SH-SY5Y (cell line): Measurements from ENCODE around the gene INSM1.

Experiments
- GATA2 ChIP-seq: IDR thresholded peaks from 2 replicates; pipeline ENCODE4 v1.6.1; 2011; ENCODE audit warnings: mild to moderate bottlenecking, low read depth, low read length
- GATA3 ChIP-seq: IDR thresholded peaks from 2 replicates; pipeline ENCODE4 v1.6.1; 2011; ENCODE audit warnings: low read depth, mild to moderate bottlenecking, low read length, moderate library complexity

Gene INSM1, protein sequence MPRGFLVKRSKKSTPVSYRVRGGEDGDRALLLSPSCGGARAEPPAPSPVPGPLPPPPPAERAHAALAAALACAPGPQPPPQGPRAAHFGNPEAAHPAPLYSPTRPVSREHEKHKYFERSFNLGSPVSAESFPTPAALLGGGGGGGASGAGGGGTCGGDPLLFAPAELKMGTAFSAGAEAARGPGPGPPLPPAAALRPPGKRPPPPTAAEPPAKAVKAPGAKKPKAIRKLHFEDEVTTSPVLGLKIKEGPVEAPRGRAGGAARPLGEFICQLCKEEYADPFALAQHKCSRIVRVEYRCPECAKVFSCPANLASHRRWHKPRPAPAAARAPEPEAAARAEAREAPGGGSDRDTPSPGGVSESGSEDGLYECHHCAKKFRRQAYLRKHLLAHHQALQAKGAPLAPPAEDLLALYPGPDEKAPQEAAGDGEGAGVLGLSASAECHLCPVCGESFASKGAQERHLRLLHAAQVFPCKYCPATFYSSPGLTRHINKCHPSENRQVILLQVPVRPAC

DNA sequence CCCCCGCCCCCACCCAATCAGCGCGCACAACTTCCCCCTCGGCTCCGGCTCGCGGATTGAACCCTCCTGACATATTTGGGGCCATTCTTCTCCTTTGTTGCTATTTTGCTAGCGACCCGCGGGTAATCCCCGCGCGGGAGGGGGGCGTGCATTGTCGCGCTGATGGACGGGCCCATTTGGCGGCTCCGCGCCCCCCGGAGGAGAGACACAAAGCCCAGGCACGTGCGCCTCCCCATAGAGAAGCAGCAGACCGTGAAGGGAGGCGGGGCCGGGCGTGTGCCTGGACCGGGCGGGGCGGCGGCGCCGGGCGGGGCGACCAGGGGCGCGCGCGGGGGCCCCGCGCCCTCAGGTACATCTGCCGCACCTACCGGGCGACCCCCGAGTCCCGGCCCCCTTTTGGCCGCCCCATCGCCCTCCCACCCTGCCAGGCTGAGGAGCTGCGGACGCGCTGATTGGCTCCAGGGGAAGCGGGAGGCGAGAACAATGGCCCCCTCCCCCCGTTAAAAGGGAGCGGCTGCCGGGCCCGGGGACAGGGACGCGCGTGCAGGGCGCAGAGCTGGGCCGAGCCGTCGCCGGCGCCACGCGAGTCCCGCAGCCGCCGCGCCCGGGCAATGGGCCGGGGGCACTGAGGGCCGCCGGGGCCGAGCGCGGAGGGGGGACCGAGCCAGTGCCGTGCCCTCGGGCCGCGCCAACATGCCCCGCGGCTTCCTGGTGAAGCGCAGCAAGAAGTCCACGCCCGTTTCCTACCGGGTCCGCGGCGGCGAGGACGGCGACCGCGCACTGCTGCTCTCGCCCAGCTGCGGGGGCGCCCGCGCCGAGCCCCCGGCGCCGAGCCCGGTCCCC lies at the start of gene INSM1:
Gene INSM1 (plus strand): TSS at position 530 of the 843 bp plus-strand sequence. CDS start 164 bp downstream, at position 694.
- TF ChIP-seq GATA3 (no peak), GATA2 (no peak)

DNA sequence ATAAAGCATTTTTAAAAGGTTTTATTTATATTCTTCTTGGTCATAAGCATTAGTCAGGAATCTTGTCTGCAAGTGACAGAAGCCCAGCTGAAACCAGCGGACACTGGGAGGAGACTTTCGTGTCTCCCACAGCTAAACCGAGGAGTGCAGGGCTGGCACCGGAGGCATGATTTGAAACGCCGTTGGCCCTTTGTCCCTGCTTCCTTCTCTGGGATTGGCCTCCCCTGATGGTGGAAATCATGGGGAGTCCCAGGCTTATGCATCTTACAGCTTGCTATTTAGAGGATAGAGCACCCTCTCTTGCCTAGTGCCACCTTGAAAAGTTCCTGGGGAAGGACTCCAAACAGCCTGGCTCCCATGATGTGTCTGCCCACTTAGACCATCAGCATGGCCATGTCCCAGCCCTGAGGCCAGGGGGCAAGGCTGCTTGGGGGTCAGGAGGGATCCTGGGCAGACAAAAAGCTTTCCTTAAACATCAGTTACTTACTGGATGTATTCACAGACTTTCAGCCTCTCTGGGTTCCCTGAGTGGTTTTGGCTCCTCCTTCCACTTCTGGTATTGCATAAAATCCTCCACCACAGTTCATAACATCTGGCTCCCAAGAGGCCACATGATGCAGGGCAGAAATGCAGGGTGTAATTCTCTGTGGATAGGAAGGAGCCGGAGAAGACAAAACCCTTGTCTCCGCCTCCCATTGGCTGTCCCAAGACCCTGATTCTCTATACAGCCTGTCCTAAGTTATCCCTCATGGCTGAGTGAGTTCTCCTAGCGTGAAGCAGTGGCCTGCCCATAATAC lies 49.3 kb upstream of the INSM1 start:
- TF ChIP-seq GATA3 = no peak
- TF ChIP-seq GATA2 = no peak

DNA sequence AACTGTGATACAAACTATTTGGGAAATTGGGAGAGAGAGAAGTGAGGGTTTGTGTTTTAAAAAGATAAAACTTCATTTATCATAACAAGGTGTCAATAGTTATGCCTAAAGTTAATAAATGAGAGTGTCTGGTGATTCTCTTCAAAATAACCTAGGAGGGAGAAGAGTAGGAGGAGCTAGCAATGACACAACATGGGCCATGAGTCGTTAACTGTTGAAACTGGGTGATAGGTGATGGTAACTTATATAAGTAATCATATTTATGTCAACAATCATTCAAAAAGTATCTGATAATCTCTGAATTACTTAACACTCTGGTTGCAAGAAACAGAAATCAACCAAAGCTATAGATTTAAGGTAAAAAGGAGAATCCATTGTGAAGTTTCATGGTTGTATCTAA lies 46.8 kb upstream of the INSM1 start:
- TF ChIP-seq GATA2 (no peak), GATA3 (no peak)

DNA sequence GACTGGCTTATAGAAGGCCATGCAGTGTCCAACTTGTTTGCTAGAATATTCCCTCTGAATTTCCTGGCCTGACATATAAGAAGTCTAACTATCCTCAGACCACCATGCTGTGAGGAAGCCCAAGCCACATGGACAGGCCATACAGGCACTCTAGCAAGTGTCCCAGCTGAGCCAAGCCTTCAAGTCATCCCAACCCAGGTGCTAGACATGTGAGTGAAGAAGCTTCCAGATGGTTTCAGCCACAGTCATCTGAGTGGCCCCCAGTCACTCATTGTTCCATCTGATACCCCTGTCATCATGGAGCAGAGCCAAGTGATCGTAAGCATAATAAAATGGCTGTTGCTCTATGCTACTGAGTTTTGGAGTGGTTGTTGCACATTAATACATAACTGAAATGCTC lies 46.0 kb upstream of the INSM1 start:
- TF ChIP-seq GATA2 = no peak
- TF ChIP-seq GATA3 = no peak

DNA sequence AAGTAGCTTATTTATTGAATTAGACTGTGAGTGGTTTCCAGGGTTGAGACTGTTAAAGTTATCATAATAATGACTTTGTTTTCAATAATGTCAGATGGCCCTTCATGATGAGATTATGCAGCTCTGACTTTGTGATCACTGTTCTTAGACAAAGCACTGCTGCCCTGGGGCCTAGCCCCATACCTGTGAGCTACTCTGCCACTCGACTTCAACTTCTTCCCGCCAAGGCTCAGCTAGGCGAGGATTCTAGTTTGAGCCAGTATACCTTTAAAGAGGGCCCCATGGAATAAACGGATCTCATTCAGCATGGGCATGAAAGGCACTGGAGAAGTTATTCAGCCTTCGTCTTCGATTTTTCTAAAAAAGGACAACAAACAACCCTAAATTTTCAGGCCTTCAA lies 45.0 kb upstream of the INSM1 start:
- TF ChIP-seq GATA3 = no peak
- no peak for TF ChIP-seq GATA2

DNA sequence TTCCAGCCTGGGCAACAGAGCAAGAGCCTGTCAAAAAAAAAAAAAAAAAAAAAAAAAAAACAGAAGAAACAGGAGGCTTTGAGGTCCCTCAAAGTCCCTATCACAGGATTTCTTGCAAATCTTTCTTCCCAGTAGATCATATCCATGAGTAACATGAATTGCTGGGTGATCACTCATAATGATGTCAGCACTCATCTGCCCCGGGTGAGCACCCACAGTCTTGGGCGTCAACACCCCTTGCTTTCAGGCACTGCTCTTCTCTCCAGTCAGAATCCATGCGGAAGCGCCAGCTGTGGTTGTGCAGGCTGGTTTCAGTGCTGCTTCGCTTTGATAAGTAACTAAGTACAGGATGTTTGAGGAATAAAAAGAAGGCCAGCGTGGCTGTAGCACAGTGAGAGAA lies 40.2 kb upstream of the INSM1 start:
- TF ChIP-seq GATA3 (no peak), GATA2 (no peak)

DNA sequence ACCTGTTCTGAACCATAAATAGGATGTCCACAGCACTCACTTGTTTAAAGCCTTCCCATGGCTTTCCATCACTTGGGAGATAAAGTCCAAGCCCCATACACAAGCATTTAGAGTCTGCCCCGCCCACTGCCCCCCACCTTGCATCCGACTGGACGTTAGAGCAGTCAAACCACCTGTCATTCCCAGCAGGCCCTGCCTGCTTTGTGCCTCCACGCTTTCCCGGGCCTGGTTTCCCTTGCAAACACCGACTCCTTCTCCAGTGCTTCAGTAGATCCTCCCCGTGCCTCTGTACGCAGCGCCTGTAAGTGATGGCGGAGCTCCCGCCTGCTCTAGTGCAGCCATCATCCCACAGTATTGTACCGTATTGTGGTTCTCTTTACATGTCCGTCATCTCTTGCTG lies 38.3 kb upstream of the INSM1 start:
- TF ChIP-seq GATA3 = no peak
- no peak for TF ChIP-seq GATA2

DNA sequence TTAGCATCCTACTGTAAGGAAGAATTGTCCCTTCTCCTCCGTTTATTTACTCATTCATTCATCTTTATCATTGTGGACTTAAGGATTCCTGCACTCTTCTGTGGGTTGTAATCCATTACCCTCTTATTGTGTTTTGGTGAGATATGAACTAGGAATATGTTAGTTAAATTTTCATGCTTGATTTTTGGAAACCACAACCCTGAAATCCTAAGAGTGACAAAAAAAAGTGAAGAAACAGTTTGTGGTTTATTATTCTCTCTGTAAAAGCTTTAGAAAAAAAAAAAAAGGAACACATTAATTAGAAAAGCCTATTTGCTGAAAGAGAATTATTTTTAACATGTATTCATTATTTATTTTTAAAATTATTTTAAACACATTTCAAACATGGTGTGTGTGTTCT lies 36.7 kb upstream of the INSM1 start:
- TF ChIP-seq GATA3 (no peak), GATA2 (no peak)

DNA sequence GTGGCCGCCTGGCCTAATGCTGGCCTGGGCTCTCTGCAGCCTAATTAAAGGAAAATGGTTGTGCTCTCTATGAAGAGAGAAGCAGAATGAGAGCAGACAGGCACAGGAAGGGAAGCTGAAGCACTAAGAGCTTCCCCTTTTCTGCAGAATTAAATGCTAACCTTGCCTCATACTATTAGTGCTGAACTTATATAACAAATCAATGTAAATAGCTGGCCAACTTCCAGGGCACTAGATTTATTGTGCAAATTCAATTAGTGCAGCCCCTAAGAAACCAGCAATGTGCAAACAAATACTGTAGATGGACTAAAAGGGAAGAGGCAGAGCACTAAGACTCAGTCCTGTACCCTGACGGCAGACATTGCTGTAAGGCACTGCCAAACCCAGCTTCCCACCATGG lies 36.1 kb upstream of the INSM1 start:
- TF ChIP-seq GATA3 (no peak), GATA2 (no peak)

DNA sequence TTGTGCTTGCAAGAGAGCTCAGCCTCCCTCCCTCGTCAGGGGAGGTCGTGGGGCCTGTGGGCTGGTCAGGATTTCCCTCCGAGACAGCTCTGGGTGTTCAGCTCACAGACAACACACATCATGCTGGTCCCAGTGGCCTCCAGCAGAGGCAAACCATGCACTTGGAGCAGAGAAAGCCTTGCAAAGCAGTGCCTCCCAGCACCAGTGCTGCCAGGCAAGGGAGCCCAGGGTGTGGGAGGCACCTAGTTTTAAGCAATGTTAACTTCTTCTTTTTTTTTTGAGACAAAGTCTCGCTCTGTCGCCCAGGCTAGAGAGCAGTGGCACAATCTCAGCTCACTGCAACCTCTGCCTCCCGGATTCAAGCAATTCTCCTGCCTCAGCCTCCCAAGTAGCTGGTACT lies 34.0 kb upstream of the INSM1 start:
- no peak for TF ChIP-seq GATA2
- TF ChIP-seq GATA3 = no peak

DNA sequence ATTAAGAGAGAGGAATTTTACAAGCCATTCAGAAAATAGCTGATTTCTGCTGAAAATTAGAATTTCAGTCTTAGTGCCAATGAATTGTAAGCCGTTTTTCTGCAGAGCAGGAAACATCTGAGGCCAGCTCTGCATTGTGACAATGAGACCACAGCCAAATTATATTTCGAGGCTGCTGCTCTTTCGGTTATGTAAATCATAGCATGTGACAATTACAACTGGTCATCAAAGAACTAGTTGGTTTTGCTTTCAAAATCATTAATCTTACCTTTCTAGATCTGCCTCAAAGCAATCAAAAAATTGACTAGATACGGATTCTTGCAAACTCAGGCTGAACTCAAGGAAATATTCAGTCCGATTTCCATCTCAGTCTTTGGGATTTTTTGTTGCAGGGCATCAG lies 33.4 kb upstream of the INSM1 start:
- no peak for TF ChIP-seq GATA2
- TF ChIP-seq GATA3 = no peak

DNA sequence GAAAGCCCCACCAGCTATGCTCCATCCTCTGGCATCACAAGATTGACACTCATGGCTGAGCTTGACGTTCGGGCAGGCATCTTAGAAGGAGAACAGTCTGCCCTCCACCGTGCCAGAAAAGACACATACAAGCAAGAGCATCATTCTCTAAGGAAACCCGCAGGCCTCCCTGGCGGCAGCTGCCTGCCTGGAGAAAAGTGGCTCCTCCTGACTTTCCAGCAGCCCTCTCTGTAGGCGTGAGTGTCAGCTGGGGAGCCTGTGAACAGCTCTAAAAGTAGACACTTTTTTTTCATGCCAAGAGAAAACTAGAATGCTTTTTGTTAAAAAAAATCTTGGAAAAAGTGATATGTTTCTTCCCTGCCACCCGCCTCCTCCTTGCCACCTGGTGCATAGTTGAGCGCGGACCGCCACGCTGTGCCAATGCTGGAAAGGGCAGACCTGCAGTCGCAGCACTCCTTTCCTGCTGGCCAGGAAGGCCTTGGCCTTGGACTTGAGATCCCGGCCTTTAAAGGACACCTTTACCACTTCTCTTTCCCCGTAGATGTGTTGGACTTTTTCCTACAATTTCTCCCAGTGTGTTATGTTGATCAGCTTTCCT lies 29.7 kb upstream of the INSM1 start:
- no peak for TF ChIP-seq GATA3
- no peak for TF ChIP-seq GATA2

DNA sequence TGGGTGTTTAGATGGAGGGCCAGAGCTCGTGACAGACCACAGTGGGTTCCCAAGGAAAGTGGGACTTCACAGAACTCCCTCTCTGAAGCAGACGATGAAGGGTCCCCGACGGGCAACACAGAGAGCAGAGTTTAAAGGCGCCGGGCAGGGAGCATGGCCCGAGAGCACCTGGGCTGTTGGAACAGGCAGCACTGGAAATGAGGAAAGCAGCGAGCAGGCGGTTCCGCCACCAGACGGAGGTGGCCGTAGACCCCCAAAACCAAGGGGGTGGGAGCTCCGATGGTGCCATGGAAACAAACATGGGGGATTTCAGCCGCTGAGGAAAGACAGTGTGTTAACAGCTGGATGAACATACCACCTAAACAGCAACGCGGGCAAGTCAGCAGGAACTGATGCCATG lies 27.5 kb upstream of the INSM1 start:
- no peak for TF ChIP-seq GATA2
- no peak for TF ChIP-seq GATA3

DNA sequence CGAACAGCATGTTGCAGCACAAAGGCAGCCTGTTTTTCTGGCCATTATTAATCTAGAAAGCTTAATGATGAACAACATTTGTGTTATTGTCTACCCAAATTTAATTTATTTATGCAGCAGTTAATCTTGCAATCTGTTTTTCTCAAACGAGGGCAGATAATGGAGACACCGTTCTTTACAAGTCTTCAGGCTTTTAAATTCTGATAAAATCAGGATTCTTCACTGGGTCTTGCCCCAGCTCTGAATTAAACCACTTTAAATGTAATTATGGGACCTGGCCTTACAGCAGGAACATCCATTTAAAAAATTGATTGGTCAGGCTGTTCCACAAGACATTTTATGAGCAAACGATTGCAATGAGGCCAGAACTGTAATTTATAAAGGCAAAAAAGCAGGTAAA lies 26.5 kb upstream of the INSM1 start:
- TF ChIP-seq GATA3 (peak; percentile 69), GATA2 (peak; percentile 35; the same call in 1 of the 2 replicates)
